Type B pancreatic cell (in vitro differentiated cells): ENCODE measurements around the gene SPEN. TPM values are rescaled to one million over a fixed set of nuclear protein-coding genes. Genes with fewer than 3 reads are reported as not detected.
A peak's percentile ranks its signal among the peaks of the same experiment; 100 is the strongest.

ENCODE experiments used
- DNase-seq: peaks from one replicate; pipeline ENCODE4 v3.0.0; 2021; ENCODE audit warnings: mixed read lengths; ENCODE audit not compliant: unreplicated experiment; ENCODE audit errors: extremely low spot score
- H3K27ac Mint-ChIP-seq: 2 replicates; pipeline ENCODE4 v1.8.0; 2021; ENCODE audit warnings: mild to moderate bottlenecking, mixed read lengths
- H3K27me3 Mint-ChIP-seq: 2 replicates; pipeline ENCODE4 v1.8.0; 2021; ENCODE audit warnings: mixed read lengths
- H3K36me3 Mint-ChIP-seq: 2 replicates; pipeline ENCODE4 v1.8.0; 2021; ENCODE audit warnings: mixed read lengths
- H3K4me1 Mint-ChIP-seq: one replicate; pipeline ENCODE4 v1.8.0; 2021; ENCODE audit warnings: mixed read lengths; ENCODE audit not compliant: unreplicated experiment
- H3K4me3 Mint-ChIP-seq: 2 replicates; pipeline ENCODE4 v1.8.0; 2021; ENCODE audit warnings: mild to moderate bottlenecking, mixed read lengths
- H3K9me3 Mint-ChIP-seq: 2 replicates; pipeline ENCODE4 v1.8.0; 2021; ENCODE audit warnings: mixed read lengths
- CTCF ChIP-seq: fragments of 200-600 bp; sonication (generic); conservative IDR thresholded peaks from 2 replicates; pipeline ENCODE4 v1.5.0; 2021; ENCODE audit warnings: antibody characterized with exemption, mild to moderate bottlenecking
- total RNA-seq: library from RNA; stranded (reverse); gene quantifications from 2 replicates; pipeline ENCODE4 v1.2.1, GENCODE V29; 2021; ENCODE audit warnings: low replicate concordance

The SPEN gene
- total RNA-seq, 1 donor from 2014 or later: 66.5 TPM

DNA sequence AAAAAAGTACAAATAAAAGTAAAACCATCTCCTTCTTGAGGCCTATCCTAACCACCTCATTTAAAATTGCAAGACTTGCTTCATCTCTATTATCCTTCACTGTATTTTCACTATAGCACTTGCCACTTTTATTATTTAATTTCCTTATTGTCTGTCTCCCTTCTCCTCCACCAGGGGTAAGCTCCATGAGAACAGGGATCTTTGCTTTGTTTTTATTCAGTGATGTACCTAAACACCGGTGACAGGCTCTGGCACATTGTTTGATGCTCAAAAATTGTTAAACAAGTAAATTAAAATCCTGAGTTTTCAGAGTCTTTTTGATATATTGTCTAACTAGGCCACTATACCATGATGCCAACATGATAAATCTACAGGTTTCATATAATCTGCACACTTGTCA lies 17.2 kb upstream of the SPEN start:
- Mint-ChIP-seq H3K27me3 (no peaks in the 10 kb centered on the region), H3K27ac (peak overlapping the region; percentile 80), H3K4me3 (peak overlapping the region; percentile 32), H3K36me3 (peaks cover 14% of the 10 kb centered on the region), H3K4me1 (peaks cover 36% of the 10 kb centered on the region), H3K9me3 (no peaks in the 10 kb centered on the region)
- no peak for DNase-seq
- no peak for TF ChIP-seq CTCF

DNA sequence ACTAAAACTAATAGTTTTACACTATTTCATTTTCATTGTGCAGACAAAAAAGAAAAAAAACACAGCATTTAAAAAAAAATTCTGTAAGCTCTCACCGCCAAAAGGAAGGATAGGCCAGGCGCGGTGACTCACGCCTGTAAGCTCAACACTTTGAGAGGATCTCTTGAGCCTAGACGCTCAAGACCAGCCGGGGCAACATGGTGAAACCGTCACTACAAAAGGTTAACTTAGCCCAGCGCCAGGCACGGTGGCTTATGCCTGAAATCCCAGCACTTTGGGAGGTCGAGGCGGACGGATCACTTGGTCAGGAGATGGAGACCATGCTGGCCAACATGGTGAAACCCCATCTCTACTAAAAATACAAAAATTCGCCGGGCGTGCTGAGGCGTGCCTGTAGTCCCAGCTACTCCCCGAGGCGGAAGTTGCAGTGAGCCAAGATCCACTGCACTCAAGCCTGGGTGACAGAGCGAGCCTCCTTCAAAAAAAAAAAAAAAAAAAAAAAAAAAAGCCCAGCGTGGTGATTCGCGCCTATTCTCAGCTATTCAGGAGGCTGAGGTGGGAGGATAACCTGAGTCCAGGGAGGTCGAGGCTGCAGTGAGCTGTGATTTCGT lies 14.3 kb upstream of the SPEN start:
- Mint-ChIP-seq H3K4me1 (peaks cover 35% of the 10 kb centered on the region), H3K27me3 (no peaks in the 10 kb centered on the region), H3K4me3 (peak overlapping the region; percentile 96), H3K9me3 (no peaks in the 10 kb centered on the region), H3K27ac (peak overlapping the region; percentile 100), H3K36me3 (peaks cover 10% of the 10 kb centered on the region)
- no peak for DNase-seq
- no peak for TF ChIP-seq CTCF

- Mint-ChIP-seq H3K4me3 (peak overlapping the region; percentile 96), H3K4me1 (peaks cover 35% of the 10 kb centered on the region), H3K27ac (peak overlapping the region; percentile 100), H3K27me3 (no peaks in the 10 kb centered on the region), H3K9me3 (no peaks in the 10 kb centered on the region), H3K36me3 (peaks cover 10% of the 10 kb centered on the region)
- TF ChIP-seq CTCF: no peak
- no peak for DNase-seq
These were observed 13.6 kb upstream of the SPEN start for GRCh38 chr1:15833842-15834405.

DNA sequence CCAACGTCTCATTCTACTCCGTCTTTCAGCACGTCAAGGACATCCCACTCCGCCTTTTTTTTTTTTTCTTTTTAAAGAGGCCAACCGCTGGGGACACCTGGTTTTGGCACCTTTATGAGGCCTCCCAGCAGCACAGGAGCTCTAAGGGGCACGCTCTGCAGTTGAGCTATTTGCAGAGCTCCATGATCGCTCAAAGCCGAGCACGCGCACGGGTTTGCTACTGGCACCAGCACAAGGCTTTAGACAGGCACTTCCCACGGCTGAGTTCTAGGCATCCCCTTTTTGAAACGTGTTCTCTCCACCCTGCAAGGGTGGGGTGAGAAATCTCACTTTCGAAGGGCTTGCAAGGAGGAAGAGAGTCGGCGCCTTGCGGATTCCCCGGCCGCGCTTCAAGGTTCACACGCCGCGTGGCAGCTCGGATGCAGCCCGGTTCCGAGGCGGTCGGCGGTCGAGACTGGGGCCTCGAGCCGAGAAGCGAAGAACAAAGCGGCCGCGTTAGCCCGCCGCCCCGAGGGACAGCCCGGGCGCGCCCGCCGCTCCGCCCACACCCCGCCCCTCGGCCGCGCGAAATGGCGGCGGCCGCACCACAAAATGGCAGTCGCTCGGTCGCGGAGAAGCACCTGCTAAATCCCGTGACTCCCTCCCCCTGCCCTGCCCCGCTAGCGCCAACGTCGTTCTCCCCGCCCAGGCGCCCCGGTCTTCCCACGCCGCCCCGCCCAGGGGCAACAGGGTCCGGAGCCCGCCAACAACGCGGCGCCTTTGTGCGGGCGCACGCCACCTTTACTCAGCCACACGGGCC lies 12.9 kb upstream of the SPEN start:
- peaks cover 35% of the 10 kb centered on the region for H3K4me1 Mint-ChIP-seq
- no peak for TF ChIP-seq CTCF
- H3K27ac Mint-ChIP-seq: peak overlapping the region; percentile 100
- no peaks in the 10 kb centered on the region for H3K27me3 Mint-ChIP-seq
- H3K9me3 Mint-ChIP-seq: no peaks in the 10 kb centered on the region
- DNase-seq: peak; percentile 92
- peak overlapping the region; percentile 96 for H3K4me3 Mint-ChIP-seq
- peaks cover 10% of the 10 kb centered on the region for H3K36me3 Mint-ChIP-seq

DNA sequence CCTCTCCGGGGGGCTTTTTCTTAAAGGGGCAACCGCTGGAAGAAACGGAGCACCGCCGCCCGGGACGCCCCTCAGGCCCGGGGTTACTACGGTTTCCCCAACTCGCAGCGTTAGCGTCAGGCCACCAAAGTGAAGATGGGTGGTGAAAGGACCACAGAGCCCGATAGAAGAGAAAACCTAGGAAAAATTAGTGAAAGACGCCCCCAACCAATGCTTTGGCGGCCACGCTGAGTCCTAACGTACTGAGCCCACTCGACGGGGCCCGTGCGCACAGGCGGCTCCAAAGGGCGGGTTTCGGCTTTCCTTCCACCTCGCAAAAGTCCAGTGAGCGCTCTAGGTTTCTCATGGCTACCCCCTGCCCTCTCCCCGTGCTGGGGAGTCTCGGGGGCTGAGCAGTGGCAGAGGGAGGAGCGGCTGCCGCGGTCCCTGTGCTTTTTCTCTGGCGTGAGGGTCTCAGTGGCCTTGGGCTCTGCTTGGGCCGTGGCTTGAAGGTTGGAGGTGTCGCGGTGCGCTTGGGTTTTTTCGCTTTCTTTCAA lies 12.2 kb upstream of the SPEN start:
- no peak for DNase-seq
- H3K27me3 Mint-ChIP-seq: no peaks in the 10 kb centered on the region
- no peak for TF ChIP-seq CTCF
- H3K27ac Mint-ChIP-seq: peak overlapping the region; percentile 100
- H3K4me1 Mint-ChIP-seq: peaks cover 29% of the 10 kb centered on the region
- no peaks in the 10 kb centered on the region for H3K9me3 Mint-ChIP-seq
- peaks cover 6% of the 10 kb centered on the region for H3K36me3 Mint-ChIP-seq
- peak overlapping the region; percentile 96 for H3K4me3 Mint-ChIP-seq
